Renal cortex interstitium (tissue), 11 donors: ENCODE measurements around the gene GRM5. TPM values are rescaled to one million over a fixed set of nuclear protein-coding genes. Genes with fewer than 3 reads are reported as not detected.
"Not testable (repeated sequence)": the region's sequence is repeated elsewhere in the genome, so short reads cannot be mapped to it uniquely, and the experiment has no call there.

ENCODE experiments used
- DNase-seq, 11 donors: peaks; one replicate each; pipeline ENCODE4 v3.0.0-alpha.2; 2013; ENCODE audit warnings: low read depth in 9 of 11, low spot score in 4 of 11; ENCODE audit errors: extremely low read depth in 1 of 11
- polyA plus RNA-seq, 3 donors: library from polyadenylated mRNA; unstranded; fragments of 120-200 nt; gene quantifications; one replicate each; pipeline ENCODE4 v1.2.1, GENCODE V29; 2013; ENCODE audit not compliant: insufficient read length in 3 of 3

The GRM5 gene
- polyA plus RNA-seq, 3 donors, result 0.12 to 0.38 (median 0.19) TPM

GRCh38 chr11:88484873-88485621 lies 580.7 kb downstream of the GRM5 start:
- no peak for DNase-seq

GRCh38 chr11:88482871-88483301 lies 582.9 kb downstream of the GRM5 start:
- DNase-seq, result no peak

GRCh38 chr11:88480223-88480622 lies 585.6 kb downstream of the GRM5 start:
- DNase-seq, result peak; percentile 54 to 87 (median 70)

- DNase-seq, result no peak
Observed at GRCh38 chr11:88478136-88478815, 587.5 kb downstream of the GRM5 start.

DNA sequence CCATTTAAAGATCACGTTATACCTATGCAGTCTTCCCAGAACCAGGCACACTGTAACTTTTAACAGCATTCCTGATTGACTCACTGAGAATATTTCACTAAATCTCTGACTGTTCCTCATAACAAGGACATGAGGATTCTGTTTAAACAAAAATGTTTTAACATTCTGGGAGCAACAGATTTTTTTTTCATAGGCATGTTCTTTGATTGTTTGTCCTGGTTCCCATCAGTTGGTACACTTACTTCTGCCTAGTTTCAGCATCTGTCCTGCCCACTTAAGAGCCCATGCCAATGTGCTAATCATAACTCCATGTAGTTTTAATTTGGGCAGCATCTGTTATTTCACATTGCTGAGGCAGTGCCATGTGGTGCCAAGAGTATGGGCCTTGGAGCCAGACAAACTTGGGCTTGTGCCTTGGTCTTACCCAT lies 589.8 kb downstream of the GRM5 start:
- DNase-seq, result no peak

- DNase-seq, result no peak
Observed at GRCh38 chr11:88474655-88475054, 591.1 kb downstream of the GRM5 start.

- no peak for DNase-seq
Observed at GRCh38 chr11:88469561-88470225, 596.1 kb downstream of the GRM5 start.

- no peak for DNase-seq
Observed at GRCh38 chr11:88464528-88464927, 601.3 kb downstream of the GRM5 start.

DNA sequence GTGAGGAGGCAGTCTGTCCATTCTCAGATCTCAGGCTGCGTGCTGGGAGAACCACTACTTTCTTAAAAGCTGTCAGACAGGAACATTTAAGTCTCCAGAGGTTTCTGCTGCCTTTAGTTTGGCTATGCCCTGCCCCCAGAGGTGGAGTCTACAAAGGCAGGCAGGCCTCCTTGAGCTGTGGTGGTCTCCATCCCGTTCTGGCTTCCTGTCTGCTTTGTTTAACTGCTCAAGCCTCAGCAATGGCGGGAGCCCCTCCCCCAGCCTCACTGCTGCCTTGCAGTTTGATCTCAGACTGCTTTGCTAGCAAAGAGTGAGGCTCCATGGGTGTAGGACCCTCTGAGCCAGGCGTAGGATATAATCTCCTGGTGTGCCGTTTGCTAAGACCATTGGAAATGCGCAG lies 602.5 kb downstream of the GRM5 start:
- not testable (repeated sequence) for DNase-seq

DNA sequence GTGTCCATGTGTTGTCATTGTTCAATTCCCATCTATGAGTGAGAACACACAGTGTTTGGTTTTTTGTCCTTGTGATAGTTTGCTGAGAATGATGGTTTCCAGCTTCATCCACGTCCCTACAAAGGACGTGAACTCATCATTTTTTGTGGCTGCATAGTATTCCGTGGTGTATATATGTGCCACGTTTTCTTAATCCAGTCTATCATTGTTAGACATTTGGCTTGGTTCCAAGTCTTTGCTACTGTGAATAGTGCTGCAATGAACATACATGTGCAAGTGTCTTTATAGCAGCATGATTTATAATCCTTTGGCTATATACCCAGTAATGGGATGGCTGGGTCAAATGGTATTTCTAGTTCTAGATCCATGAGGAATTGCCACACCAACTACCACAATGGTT lies 607.7 kb downstream of the GRM5 start:
- not testable (repeated sequence) for DNase-seq

GRCh38 chr11:88455974-88456373 lies 609.8 kb downstream of the GRM5 start:
- no peak for DNase-seq

- DNase-seq, result no peak
Observed at GRCh38 chr11:88454881-88455280, 610.9 kb downstream of the GRM5 start.

Other genes with a start within 250 kb of the GRM5 start
- gene TYR, start 111.9 kb upstream of the GRM5 start, polyA plus RNA-seq, result under 1 TPM; 0.09 to 0.25 (median 0.09) TPM